SU-DHL-6 (cell line): ENCODE measurements around the gene BTBD16.

Source experiments
- H2AFZ ChIP-seq: fragments of 200-600 bp; sonication (generic); 2 replicates; pipeline ENCODE4 v1.6.1; 2014; ENCODE audit warnings: low read depth, mild to moderate bottlenecking, moderate library complexity, mixed read lengths, antibody characterized with exemption, low read length; ENCODE audit not compliant: severe bottlenecking
- H3F3A ChIP-seq: fragments of 200-600 bp; shearing (Covaris generic); 2 replicates; pipeline ENCODE4 v1.6.0; 2016; ENCODE audit warnings: antibody characterized with exemption, mild to moderate bottlenecking; ENCODE audit not compliant: insufficient read depth
- H3K27ac ChIP-seq: fragments of 200-600 bp; sonication (generic); 2 replicates; pipeline ENCODE4 v1.5.1; 2016; ENCODE audit warnings: low read depth, mild to moderate bottlenecking, low read length, moderate library complexity, mixed read lengths
- H3K27me3 ChIP-seq: fragments of 200-600 bp; sonication (generic), shearing (Covaris generic); 2 replicates; pipeline ENCODE4 v1.6.0; 2014; ENCODE audit warnings: mild to moderate bottlenecking, low read length
- H3K36me3 ChIP-seq: fragments of 200-600 bp; sonication (generic); 2 replicates; pipeline ENCODE4 v1.6.1; 2014; ENCODE audit warnings: mild to moderate bottlenecking, low read length, mixed read lengths
- H3K4me2 ChIP-seq: fragments of 300-600, 200-600 bp; shearing (Covaris generic), sonication (generic); 2 replicates; pipeline ENCODE4 v1.6.0; 2014; ENCODE audit warnings: low read length, low read depth, mild to moderate bottlenecking; ENCODE audit not compliant: poor library complexity, severe bottlenecking
- H3K4me3 ChIP-seq: fragments of 200-600 bp; sonication (generic); 2 replicates; pipeline ENCODE4 v1.5.1; 2014; ENCODE audit warnings: antibody characterized with exemption, low read length, mild to moderate bottlenecking, mixed read lengths; ENCODE audit not compliant: insufficient read depth, poor library complexity, severe bottlenecking
- H3K79me2 ChIP-seq: fragments of 200-600 bp; sonication (generic); 2 replicates; pipeline ENCODE4 v1.6.1; 2014; ENCODE audit warnings: mild to moderate bottlenecking, low read length, moderate library complexity; ENCODE audit not compliant: insufficient read depth
- H3K9ac ChIP-seq: fragments of 200-600 bp; sonication (generic); 2 replicates; pipeline ENCODE4 v1.7.0; 2014; ENCODE audit warnings: mild to moderate bottlenecking, low read length
- H3K9me2 ChIP-seq: fragments of 200-600 bp; sonication (generic); replicated peaks from 2 replicates; pipeline ENCODE4 v1.6.1; 2014; ENCODE audit warnings: low read length; ENCODE audit not compliant: insufficient read depth
- H3K9me3 ChIP-seq: fragments of 200-600 bp; sonication (generic); 2 replicates; pipeline ENCODE4 v1.6.1; 2014; ENCODE audit warnings: low read length, mixed read lengths; ENCODE audit not compliant: insufficient read depth
- H4K20me1 ChIP-seq: fragments of 200-600 bp; sonication (generic); 2 replicates; pipeline ENCODE4 v1.6.1; 2014; ENCODE audit warnings: low read depth, mild to moderate bottlenecking, antibody characterized with exemption, low read length, moderate library complexity, mixed read lengths
- CTCF ChIP-seq: fragments of 200-600 bp; sonication (generic); IDR thresholded peaks from one replicate; pipeline ENCODE4 v1.5.1; 2017; ENCODE audit warnings: antibody characterized with exemption, mild to moderate bottlenecking, low read length, moderate library complexity; ENCODE audit not compliant: insufficient read depth, poor library complexity, severe bottlenecking
- EZH2phosphoT487 ChIP-seq: fragments of 200-600 bp; sonication (generic), shearing (Covaris generic); conservative IDR thresholded peaks from 2 replicates; pipeline ENCODE4 v1.6.1; 2018; ENCODE audit warnings: mild to moderate bottlenecking, antibody characterized with exemption, low read length, moderate library complexity, mixed read lengths

The BTBD16 gene

GRCh38 chr10:122229666-122230065, 41.4 kb upstream of the BTBD16 start:
- Histone ChIP-seq H3K79me2 (no peaks in the 10 kb centered on the region), H3K4me3 (no peak overlapping the region), H4K20me1 (no peaks in the 10 kb centered on the region), H3K9me2 (no peaks in the 10 kb centered on the region), H3K27me3 (no peaks in the 10 kb centered on the region), H3K4me2 (no peak overlapping the region), H3K27ac (no peak overlapping the region), H3K9me3 (no peaks in the 10 kb centered on the region), H3K9ac (no peak overlapping the region), H3K36me3 (no peaks in the 10 kb centered on the region), H2AFZ (no peak overlapping the region), H3F3A (no peaks in the 10 kb centered on the region)
- no peak for TF ChIP-seq EZH2phosphoT487
- no peak for TF ChIP-seq CTCF

GRCh38 chr10:122230222-122230621, 40.9 kb upstream of the BTBD16 start:
- no peak overlapping the region for H2AFZ ChIP-seq
- H3K9me2 ChIP-seq: no peaks in the 10 kb centered on the region
- no peaks in the 10 kb centered on the region for H3K36me3 ChIP-seq
- H3K9me3 ChIP-seq: no peaks in the 10 kb centered on the region
- no peak overlapping the region for H3K4me2 ChIP-seq
- no peak overlapping the region for H3K9ac ChIP-seq
- H3K79me2 ChIP-seq: no peaks in the 10 kb centered on the region
- H3F3A ChIP-seq: no peaks in the 10 kb centered on the region
- H3K4me3 ChIP-seq: no peak overlapping the region
- no peaks in the 10 kb centered on the region for H4K20me1 ChIP-seq
- TF ChIP-seq CTCF (no peak), EZH2phosphoT487 (no peak)
- no peak overlapping the region for H3K27ac ChIP-seq
- no peaks in the 10 kb centered on the region for H3K27me3 ChIP-seq

- H3K4me2 ChIP-seq: no peak overlapping the region
- no peak overlapping the region for H3K27ac ChIP-seq
- no peaks in the 10 kb centered on the region for H4K20me1 ChIP-seq
- H3K27me3 ChIP-seq: no peaks in the 10 kb centered on the region
- H3F3A ChIP-seq: no peaks in the 10 kb centered on the region
- no peaks in the 10 kb centered on the region for H3K9me3 ChIP-seq
- no peaks in the 10 kb centered on the region for H3K9me2 ChIP-seq
- H3K9ac ChIP-seq: no peak overlapping the region
- H2AFZ ChIP-seq: no peak overlapping the region
- no peaks in the 10 kb centered on the region for H3K79me2 ChIP-seq
- no peak for TF ChIP-seq CTCF
- TF ChIP-seq EZH2phosphoT487: no peak
- H3K4me3 ChIP-seq: no peak overlapping the region
- no peaks in the 10 kb centered on the region for H3K36me3 ChIP-seq
These were observed 38.3 kb upstream of the BTBD16 start for GRCh38 chr10:122232769-122233168.
